ENCODE results near the gene EVL. TPM values are rescaled to one million over a fixed set of nuclear protein-coding genes. Genes with fewer than 3 reads are reported as not detected.

EVL gene
- total and polyA plus RNA-seq, 10 of the 15 experiments (the other 5 are each of a cell fraction or from before 2014, with no cell fraction given), result 11.9 to 341 (median 89.8) TPM

- no peaks in the 10 kb centered on the region for H3K36me3 ChIP-seq (ENCODE audit: control insufficient read depth in 2 of 2, insufficient read depth in 2 of 2, low read length in 1 of 2)
Observed at GRCh38 chr14:100190126-100190525, 124.9 kb downstream of the EVL start.

More at GRCh38 chr14:100190126-100190525, 124.9 kb downstream of the EVL start:
- no peak overlapping the region for H3K27ac ChIP-seq (ENCODE audit: control insufficient read depth, insufficient read depth)
- no peak for ATAC-seq
- no peak for DNase-seq (ENCODE audit: low read depth, low spot score)
- H3K9ac ChIP-seq (ENCODE audit: control insufficient read depth, insufficient read depth, low read length), result no peak overlapping the region
- POLR2A ChIA-PET, result no interaction called here
- SMC1A ChIA-PET (ENCODE audit: uncharacterized antibody, unreplicated experiment), result no interaction called here
- no peaks in the 10 kb centered on the region for H3K79me2 ChIP-seq (ENCODE audit: control insufficient read depth, insufficient read depth, low read length)
- in situ Hi-C loops (cut with MboI), result no loop called here
- TF ChIP-seq SP1 (IDR thresholded peaks at IDR 0.05; ENCODE audit: low read depth, low read length) (no peak), SREBF1 (IDR thresholded peaks at IDR 0.05; ENCODE audit: low read length) (no peak), ZNF217 (IDR thresholded peaks at IDR 0.05) (no peak), SREBF2 (IDR thresholded peaks at IDR 0.05; ENCODE audit: low read length) (no peak), KLF5 (IDR thresholded peaks at IDR 0.05; ENCODE audit: partially characterized antibody) (no peak), ETV6 (conservative IDR thresholded peaks at IDR 0.05 in 1 of 2, IDR thresholded peaks at IDR 0.05 in 1 of 2; ENCODE audit: borderline replicate concordance in 1 of 2, low read depth in 1 of 2) (no peak), KDM1A (IDR thresholded peaks at IDR 0.05; ENCODE audit: borderline replicate concordance) (no peak), EGR1 (IDR thresholded peaks at IDR 0.05; ENCODE audit: borderline replicate concordance in 1 of 2, low read depth in 2 of 2, low read length in 2 of 2) (no peak), ATF7 (IDR thresholded peaks at IDR 0.05; ENCODE audit: low read depth) (no peak), ZBTB40 (IDR thresholded peaks at IDR 0.05; ENCODE audit: borderline replicate concordance) (no peak), USF2 (IDR thresholded peaks at IDR 0.05; ENCODE audit: borderline replicate concordance, low read depth, low read length) (no peak), STAT3 (IDR thresholded peaks at IDR 0.05; ENCODE audit: low read depth, low read length) (no peak)
- TF ChIP-seq, protein P1, sequence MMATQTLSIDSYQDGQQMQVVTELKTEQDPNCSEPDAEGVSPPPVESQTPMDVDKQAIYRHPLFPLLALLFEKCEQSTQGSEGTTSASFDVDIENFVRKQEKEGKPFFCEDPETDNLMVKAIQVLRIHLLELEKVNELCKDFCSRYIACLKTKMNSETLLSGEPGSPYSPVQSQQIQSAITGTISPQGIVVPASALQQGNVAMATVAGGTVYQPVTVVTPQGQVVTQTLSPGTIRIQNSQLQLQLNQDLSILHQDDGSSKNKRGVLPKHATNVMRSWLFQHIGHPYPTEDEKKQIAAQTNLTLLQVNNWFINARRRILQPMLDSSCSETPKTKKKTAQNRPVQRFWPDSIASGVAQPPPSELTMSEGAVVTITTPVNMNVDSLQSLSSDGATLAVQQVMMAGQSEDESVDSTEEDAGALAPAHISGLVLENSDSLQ (IDR thresholded peaks at IDR 0.05), result no peak
- TF ChIP-seq, protein P2, sequence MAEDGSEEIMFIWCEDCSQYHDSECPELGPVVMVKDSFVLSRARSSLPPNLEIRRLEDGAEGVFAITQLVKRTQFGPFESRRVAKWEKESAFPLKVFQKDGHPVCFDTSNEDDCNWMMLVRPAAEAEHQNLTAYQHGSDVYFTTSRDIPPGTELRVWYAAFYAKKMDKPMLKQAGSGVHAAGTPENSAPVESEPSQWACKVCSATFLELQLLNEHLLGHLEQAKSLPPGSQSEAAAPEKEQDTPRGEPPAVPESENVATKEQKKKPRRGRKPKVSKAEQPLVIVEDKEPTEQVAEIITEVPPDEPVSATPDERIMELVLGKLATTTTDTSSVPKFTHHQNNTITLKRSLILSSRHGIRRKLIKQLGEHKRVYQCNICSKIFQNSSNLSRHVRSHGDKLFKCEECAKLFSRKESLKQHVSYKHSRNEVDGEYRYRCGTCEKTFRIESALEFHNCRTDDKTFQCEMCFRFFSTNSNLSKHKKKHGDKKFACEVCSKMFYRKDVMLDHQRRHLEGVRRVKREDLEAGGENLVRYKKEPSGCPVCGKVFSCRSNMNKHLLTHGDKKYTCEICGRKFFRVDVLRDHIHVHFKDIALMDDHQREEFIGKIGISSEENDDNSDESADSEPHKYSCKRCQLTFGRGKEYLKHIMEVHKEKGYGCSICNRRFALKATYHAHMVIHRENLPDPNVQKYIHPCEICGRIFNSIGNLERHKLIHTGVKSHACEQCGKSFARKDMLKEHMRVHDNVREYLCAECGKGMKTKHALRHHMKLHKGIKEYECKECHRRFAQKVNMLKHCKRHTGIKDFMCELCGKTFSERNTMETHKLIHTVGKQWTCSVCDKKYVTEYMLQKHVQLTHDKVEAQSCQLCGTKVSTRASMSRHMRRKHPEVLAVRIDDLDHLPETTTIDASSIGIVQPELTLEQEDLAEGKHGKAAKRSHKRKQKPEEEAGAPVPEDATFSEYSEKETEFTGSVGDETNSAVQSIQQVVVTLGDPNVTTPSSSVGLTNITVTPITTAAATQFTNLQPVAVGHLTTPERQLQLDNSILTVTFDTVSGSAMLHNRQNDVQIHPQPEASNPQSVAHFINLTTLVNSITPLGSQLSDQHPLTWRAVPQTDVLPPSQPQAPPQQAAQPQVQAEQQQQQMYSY (CRISPR knock-in tag; IDR thresholded peaks at IDR 0.05), result no peak
- 30% methylated on average over 1 of the region's 1 CpG for WGBS (ENCODE audit: insufficient coverage, insufficient replicate concordance, low lambda C conversion rate, missing lambda C conversion rate)
- CTCF ChIA-PET, result interaction anchor here (4.4 kb wide), 1 partner anchor 208 kb away, joined by 42 read pairs; no protein-coding TSS in a partner anchor
- H4K20me1 ChIP-seq (ENCODE audit: control insufficient read depth, insufficient read depth), result no peaks in the 10 kb centered on the region
- no TSS peak for BruUV-seq (replicated peaks)
- intact Hi-C loops (cut with micrococcal nuclease; ENCODE audit: unreplicated experiment), result loop anchor here (5.0 kb wide), 1 partner anchor 83 kb away; no protein-coding TSS in a partner anchor
- no peaks in the 10 kb centered on the region for H3K9me3 ChIP-seq (replicated peaks; ENCODE audit: control insufficient read depth, insufficient read depth, low read length)
- H2AFZ ChIP-seq (ENCODE audit: control insufficient read depth, low read depth, low read length), result no peak overlapping the region
- peaks cover 11% of the 10 kb centered on the region for H3K4me1 ChIP-seq (ENCODE audit: control insufficient read depth, insufficient read depth, low read length)
- FAIRE-seq, result no peak
- H3K4me2 ChIP-seq (ENCODE audit: control insufficient read depth, insufficient read depth), result no peak overlapping the region
- H3K27me3 ChIP-seq (replicated peaks in 1 of 2; ENCODE audit: control insufficient read depth in 2 of 2, insufficient read depth in 2 of 2, low read length in 1 of 2), result no peaks in the 10 kb centered on the region
- H3K4me3 ChIP-seq, result no peak overlapping the region
- RAD21 ChIA-PET (ENCODE audit: unreplicated experiment), result interaction anchor here (0.7 kb wide), 1 partner anchor 132 kb away, joined by 3 read pairs; no protein-coding TSS in a partner anchor

All from GM12878 (cell line).